Osteocyte (in vitro differentiated cells): ENCODE results near the gene SMU1. TPM values are rescaled to one million over a fixed set of nuclear protein-coding genes. Genes with fewer than 3 reads are reported as not detected.
A peak's percentile ranks its signal among the peaks of the same experiment; 100 is the strongest.

ENCODE experiments used
- DNase-seq: peaks from one replicate; pipeline ENCODE4 v3.0.0; 2021; ENCODE audit warnings: mixed read lengths; ENCODE audit not compliant: unreplicated experiment; ENCODE audit errors: extremely low spot score
- H3K27ac Mint-ChIP-seq: one replicate; pipeline ENCODE4 v1.8.0; 2021; ENCODE audit warnings: mild to moderate bottlenecking, mixed read lengths; ENCODE audit not compliant: unreplicated experiment
- H3K27me3 Mint-ChIP-seq: one replicate; pipeline ENCODE4 v1.8.0; 2021; ENCODE audit warnings: mixed read lengths; ENCODE audit not compliant: unreplicated experiment
- H3K36me3 Mint-ChIP-seq: one replicate; pipeline ENCODE4 v1.8.0; 2021; ENCODE audit warnings: mixed read lengths; ENCODE audit not compliant: unreplicated experiment
- H3K4me1 Mint-ChIP-seq: one replicate; pipeline ENCODE4 v1.8.0; 2021; ENCODE audit warnings: mixed read lengths; ENCODE audit not compliant: unreplicated experiment
- H3K4me3 Mint-ChIP-seq: one replicate; pipeline ENCODE4 v1.8.0; 2021; ENCODE audit warnings: mild to moderate bottlenecking, moderate library complexity, mixed read lengths; ENCODE audit not compliant: unreplicated experiment
- H3K9me3 Mint-ChIP-seq: one replicate; pipeline ENCODE4 v1.8.0; 2021; ENCODE audit warnings: mixed read lengths; ENCODE audit not compliant: unreplicated experiment
- total RNA-seq: library from RNA; stranded (reverse); gene quantifications from 2 replicates; pipeline ENCODE4 v1.2.1, GENCODE V29; 2021
- TF ChIP-seq, protein P1 (sequence below): fragments of 200-600 bp; sonication (generic); IDR thresholded peaks from 2 replicates; pipeline ENCODE4 v1.5.0; 2021; ENCODE audit warnings: antibody characterized with exemption, mild to moderate bottlenecking, moderate library complexity

Gene SMU1
- total RNA-seq, 1 donor from 2014 or later = 23.0 TPM

DNA sequence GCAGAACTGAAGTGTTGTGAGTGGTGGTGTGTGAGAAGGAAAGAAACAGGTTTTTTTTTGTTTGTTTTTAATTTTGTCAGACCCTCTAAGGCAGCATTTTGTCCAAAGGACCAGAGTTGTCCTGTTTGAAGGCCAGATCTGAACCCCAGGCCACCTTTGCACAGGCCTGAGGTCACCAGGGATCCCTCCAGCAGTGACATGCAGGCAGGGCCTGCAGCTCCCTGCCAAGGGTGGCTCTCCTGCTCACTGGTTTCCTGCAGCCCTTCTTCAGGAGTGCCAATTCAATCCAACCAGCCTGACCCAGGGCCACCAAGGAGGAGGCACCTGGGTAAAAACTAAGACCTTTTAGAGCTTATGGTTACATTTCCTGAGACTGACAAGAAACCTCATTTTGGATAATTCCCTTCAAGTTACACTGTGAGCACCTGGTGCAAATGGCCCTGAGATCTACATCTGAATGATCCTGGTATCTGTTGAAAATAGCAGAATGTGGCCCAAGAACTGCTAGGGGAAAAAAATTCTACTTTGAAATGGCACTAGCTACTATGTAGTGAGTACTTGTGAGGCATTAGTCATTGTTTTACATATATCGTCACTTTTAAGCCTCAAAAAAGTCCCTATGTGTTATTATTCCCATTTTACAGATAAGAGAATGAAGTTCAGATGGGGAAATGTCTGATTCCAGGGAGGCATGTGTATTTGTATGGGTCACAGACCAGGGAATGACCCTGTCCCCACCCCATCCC lies 33.5 kb upstream of the SMU1 start:
- DNase-seq = no peak
- H3K27ac Mint-ChIP-seq = no peak overlapping the region
- peaks cover 19% of the 10 kb centered on the region for H3K36me3 Mint-ChIP-seq
- H3K4me1 Mint-ChIP-seq = peaks cover 35% of the 10 kb centered on the region
- no peak overlapping the region for H3K4me3 Mint-ChIP-seq
- H3K27me3 Mint-ChIP-seq = no peaks in the 10 kb centered on the region
- TF ChIP-seq, protein P1, sequence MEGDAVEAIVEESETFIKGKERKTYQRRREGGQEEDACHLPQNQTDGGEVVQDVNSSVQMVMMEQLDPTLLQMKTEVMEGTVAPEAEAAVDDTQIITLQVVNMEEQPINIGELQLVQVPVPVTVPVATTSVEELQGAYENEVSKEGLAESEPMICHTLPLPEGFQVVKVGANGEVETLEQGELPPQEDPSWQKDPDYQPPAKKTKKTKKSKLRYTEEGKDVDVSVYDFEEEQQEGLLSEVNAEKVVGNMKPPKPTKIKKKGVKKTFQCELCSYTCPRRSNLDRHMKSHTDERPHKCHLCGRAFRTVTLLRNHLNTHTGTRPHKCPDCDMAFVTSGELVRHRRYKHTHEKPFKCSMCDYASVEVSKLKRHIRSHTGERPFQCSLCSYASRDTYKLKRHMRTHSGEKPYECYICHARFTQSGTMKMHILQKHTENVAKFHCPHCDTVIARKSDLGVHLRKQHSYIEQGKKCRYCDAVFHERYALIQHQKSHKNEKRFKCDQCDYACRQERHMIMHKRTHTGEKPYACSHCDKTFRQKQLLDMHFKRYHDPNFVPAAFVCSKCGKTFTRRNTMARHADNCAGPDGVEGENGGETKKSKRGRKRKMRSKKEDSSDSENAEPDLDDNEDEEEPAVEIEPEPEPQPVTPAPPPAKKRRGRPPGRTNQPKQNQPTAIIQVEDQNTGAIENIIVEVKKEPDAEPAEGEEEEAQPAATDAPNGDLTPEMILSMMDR = no peak
- no peaks in the 10 kb centered on the region for H3K9me3 Mint-ChIP-seq

DNA sequence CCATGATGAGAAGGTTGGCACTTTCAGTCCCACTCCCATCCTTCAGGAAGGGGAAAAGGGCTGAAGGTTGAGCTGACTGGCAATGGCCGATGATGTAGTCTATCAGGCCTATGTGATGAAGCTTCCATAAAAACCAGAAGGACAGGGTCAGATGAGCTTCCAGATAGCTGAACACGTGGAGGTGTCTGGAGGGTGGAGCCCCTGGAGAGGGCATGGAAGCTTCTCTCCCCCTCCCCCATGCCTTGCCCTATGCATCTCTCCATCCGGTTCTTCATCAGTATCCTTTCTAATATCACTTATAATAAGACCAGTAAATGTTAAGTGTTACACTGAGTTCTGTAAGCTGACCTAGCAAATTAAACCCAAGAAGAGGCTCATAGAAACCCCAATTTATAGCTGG lies 32.6 kb upstream of the SMU1 start:
- Mint-ChIP-seq H3K4me1 (peaks cover 41% of the 10 kb centered on the region), H3K27me3 (no peaks in the 10 kb centered on the region), H3K27ac (no peak overlapping the region), H3K4me3 (no peak overlapping the region), H3K9me3 (no peaks in the 10 kb centered on the region), H3K36me3 (peaks cover 19% of the 10 kb centered on the region)
- DNase-seq = no peak
- TF ChIP-seq, protein P1 = no peak

DNA sequence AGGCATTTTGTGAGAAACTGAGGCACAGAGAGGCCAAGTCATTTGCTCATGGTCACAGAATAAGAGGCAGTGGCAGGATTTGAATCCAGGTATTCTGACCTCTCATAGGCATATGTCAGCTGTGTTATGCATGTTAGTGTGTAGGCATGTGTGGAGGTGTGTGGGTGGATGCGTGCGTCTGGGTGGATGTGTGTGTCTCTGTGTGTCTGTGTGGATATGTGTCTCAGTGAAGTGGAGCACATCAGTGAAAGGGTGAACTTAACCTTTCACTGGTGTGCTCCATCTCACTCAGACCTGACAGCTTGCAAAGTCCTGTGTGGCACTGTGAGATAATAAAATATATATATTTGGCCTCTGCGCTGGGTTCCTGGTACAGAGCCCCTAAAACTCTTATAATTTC lies 32.0 kb upstream of the SMU1 start:
- Mint-ChIP-seq H3K27me3 (no peaks in the 10 kb centered on the region), H3K4me1 (peaks cover 47% of the 10 kb centered on the region), H3K36me3 (peaks cover 16% of the 10 kb centered on the region), H3K9me3 (no peaks in the 10 kb centered on the region), H3K27ac (no peak overlapping the region), H3K4me3 (no peak overlapping the region)
- TF ChIP-seq, protein P1 = no peak
- DNase-seq = no peak

DNA sequence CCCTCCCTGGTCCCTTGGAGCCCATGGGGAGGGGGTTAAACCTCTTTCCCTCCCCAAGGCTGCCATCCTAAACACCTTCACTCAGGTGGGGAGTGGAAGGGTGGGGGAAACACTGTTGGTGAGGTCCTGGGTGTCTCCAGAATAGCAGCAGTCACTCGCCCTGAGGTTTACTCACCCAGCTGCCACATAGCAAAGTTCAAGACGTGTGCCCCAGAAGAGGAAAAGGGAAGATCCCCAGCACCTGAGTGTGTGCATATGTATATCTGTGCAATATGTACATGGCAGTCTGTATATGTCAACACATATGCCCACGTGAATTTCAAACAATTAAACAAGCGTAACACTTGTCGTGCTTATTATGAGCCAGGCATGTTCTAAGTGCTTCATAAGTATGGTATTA lies 31.3 kb upstream of the SMU1 start:
- Mint-ChIP-seq H3K27ac (peak overlapping the region; percentile 85), H3K36me3 (peaks cover 14% of the 10 kb centered on the region), H3K9me3 (no peaks in the 10 kb centered on the region), H3K4me1 (peaks cover 54% of the 10 kb centered on the region), H3K27me3 (no peaks in the 10 kb centered on the region), H3K4me3 (no peak overlapping the region)
- DNase-seq = peak; percentile 23
- TF ChIP-seq, protein P1 = no peak

DNA sequence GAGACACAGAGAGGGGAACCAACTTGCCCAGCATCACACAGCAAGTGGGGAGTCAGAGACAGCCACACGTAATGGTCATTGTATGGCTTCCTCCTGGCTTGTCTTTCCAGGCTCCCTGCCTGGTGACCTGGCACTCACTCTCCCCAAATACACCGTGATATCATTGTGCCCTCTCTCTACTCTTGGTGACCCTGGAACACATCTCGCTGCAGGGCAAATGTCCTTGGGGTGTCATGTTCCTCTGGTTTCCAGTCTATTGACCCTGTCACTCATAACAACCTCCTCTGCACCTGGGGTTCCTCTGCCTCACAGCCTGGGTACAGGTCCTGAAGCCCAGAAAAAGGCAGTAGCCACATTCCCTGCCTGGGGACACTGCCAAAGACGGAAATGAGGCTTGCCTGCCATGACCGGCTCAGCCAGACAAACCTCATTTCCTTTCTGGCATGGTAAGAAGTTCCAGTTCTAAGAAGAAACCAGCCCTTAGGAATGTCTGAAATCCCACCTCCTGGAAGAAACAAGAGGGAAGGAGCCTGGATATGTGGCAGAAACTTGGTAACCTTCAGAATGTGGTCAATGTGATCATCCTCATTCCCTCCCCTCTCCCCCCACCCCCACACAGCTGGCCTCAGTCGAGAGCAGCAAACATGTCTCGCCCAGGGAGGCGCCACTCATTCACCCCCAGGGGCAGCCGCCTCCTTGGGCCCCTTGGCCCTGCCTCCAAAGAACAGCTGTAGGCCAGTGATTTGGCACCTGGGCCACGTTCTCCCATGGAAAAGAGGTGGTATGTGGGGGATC lies 30.6 kb upstream of the SMU1 start:
- H3K4me3 Mint-ChIP-seq = no peak overlapping the region
- DNase-seq = no peak
- H3K36me3 Mint-ChIP-seq = peaks cover 10% of the 10 kb centered on the region
- peaks cover 57% of the 10 kb centered on the region for H3K4me1 Mint-ChIP-seq
- TF ChIP-seq, protein P1 = no peak
- no peaks in the 10 kb centered on the region for H3K9me3 Mint-ChIP-seq
- peak overlapping the region; percentile 85 for H3K27ac Mint-ChIP-seq
- H3K27me3 Mint-ChIP-seq = no peaks in the 10 kb centered on the region
